Activated CD8-positive, alpha-beta memory T cell treated with anti-CD3 and anti-CD28 coated beads for 36 hours (primary cell): ENCODE data around the gene CTNNA2. TPM values are rescaled to one million over a fixed set of nuclear protein-coding genes. Genes with fewer than 3 reads are reported as not detected.
"Not testable (repeated sequence)": the region's sequence is repeated elsewhere in the genome, so short reads cannot be mapped to it uniquely, and the experiment has no call there.

Experiments used
- CTCF ChIA-PET: fragments of 350-600 bp; sonication (Branson Sonifier 250); formaldehyde crosslinking; loops from one replicate; lab custom pipeline; 2021; ENCODE audit warnings: antibody characterized with exemption; lab: Charles Lee
- POLR2A ChIA-PET: fragments of 350-600 bp; sonication (Branson Sonifier 250); formaldehyde crosslinking; loops from one replicate; lab custom pipeline; 2021; ENCODE audit warnings: antibody characterized with exemption; lab: Charles Lee
- total RNA-seq, 2 experiments: library from RNA; stranded (reverse); gene quantifications; one replicate each; pipeline ENCODE4 v1.2.3, GENCODE V29; 2021

The CTNNA2 gene
- total RNA-seq, 2 experiments from 2014 or later: not detected

- CTCF ChIA-PET: no interaction called here
- POLR2A ChIA-PET: no interaction called here
Observed at GRCh38 chr2:79996709-79997108, 483.9 kb downstream of the CTNNA2 start.

- ChIA-PET CTCF (no interaction called here), POLR2A (no interaction called here)
Observed at GRCh38 chr2:80001701-80002101, 488.9 kb downstream of the CTNNA2 start.

- ChIA-PET POLR2A (no interaction called here), CTCF (no interaction called here)
Observed at GRCh38 chr2:80002112-80002511, 489.3 kb downstream of the CTNNA2 start.

- POLR2A ChIA-PET: no interaction called here
- CTCF ChIA-PET: no interaction called here
Observed at GRCh38 chr2:80002568-80003157, 489.8 kb downstream of the CTNNA2 start.

- CTCF ChIA-PET: no interaction called here
- POLR2A ChIA-PET: no interaction called here
Observed at GRCh38 chr2:80007777-80008503, 495.1 kb downstream of the CTNNA2 start.

GRCh38 chr2:80008596-80008995, 495.7 kb downstream of the CTNNA2 start:
- CTCF ChIA-PET: no interaction called here
- POLR2A ChIA-PET: no interaction called here

- CTCF ChIA-PET: no interaction called here
- POLR2A ChIA-PET: no interaction called here
Observed at GRCh38 chr2:80009211-80009610, 496.4 kb downstream of the CTNNA2 start.

- CTCF ChIA-PET: no interaction called here
Observed at GRCh38 chr2:80012061-80012460, 499.2 kb downstream of the CTNNA2 start.

GRCh38 chr2:80014637-80015036, 501.8 kb downstream of the CTNNA2 start:
- ChIA-PET POLR2A (no interaction called here), CTCF (no interaction called here)

More at GRCh38 chr2:80012061-80012460, 499.2 kb downstream of the CTNNA2 start:
- POLR2A ChIA-PET: no interaction called here

- POLR2A ChIA-PET: no interaction called here
Observed at GRCh38 chr2:80016171-80016570, 503.3 kb downstream of the CTNNA2 start.

GRCh38 chr2:80019571-80020460, 507.0 kb downstream of the CTNNA2 start:
- POLR2A ChIA-PET: no interaction called here
- CTCF ChIA-PET: no interaction called here

More at GRCh38 chr2:80016171-80016570, 503.3 kb downstream of the CTNNA2 start:
- CTCF ChIA-PET: no interaction called here

GRCh38 chr2:80022018-80022417, 509.2 kb downstream of the CTNNA2 start:
- ChIA-PET POLR2A (no interaction called here), CTCF (no interaction called here)

GRCh38 chr2:80026040-80026729, 513.3 kb downstream of the CTNNA2 start:
- POLR2A ChIA-PET: no interaction called here
- CTCF ChIA-PET: no interaction called here

- CTCF ChIA-PET: no interaction called here
- POLR2A ChIA-PET: no interaction called here
Observed at GRCh38 chr2:80028051-80028450, 515.2 kb downstream of the CTNNA2 start.

GRCh38 chr2:80028584-80028983, 515.7 kb downstream of the CTNNA2 start:
- ChIA-PET CTCF (no interaction called here), POLR2A (no interaction called here)

- CTCF ChIA-PET: no interaction called here
- POLR2A ChIA-PET: no interaction called here
Observed at GRCh38 chr2:80030135-80030534, 517.3 kb downstream of the CTNNA2 start.

- POLR2A ChIA-PET, CTCF ChIA-PET: not testable (repeated sequence)
Observed at GRCh38 chr2:80032684-80033083, 519.8 kb downstream of the CTNNA2 start.

- ChIA-PET POLR2A (no interaction called here), CTCF (no interaction called here)
Observed at GRCh38 chr2:80035749-80036285, 523.0 kb downstream of the CTNNA2 start.

- POLR2A ChIA-PET: no interaction called here
- CTCF ChIA-PET: no interaction called here
Observed at GRCh38 chr2:80037310-80037709, 524.5 kb downstream of the CTNNA2 start.

- POLR2A ChIA-PET: no interaction called here
- CTCF ChIA-PET: no interaction called here
Observed at GRCh38 chr2:80040226-80040625, 527.4 kb downstream of the CTNNA2 start.
